Superior temporal gyrus (tissue), 1 donor: ENCODE measurements around the gene SUPT3H.

ENCODE experiments used
- DNase-seq: peaks from one replicate; pipeline ENCODE4 v3.0.0-alpha.2; 2016; ENCODE audit errors: extremely low spot score

The SUPT3H gene

DNA sequence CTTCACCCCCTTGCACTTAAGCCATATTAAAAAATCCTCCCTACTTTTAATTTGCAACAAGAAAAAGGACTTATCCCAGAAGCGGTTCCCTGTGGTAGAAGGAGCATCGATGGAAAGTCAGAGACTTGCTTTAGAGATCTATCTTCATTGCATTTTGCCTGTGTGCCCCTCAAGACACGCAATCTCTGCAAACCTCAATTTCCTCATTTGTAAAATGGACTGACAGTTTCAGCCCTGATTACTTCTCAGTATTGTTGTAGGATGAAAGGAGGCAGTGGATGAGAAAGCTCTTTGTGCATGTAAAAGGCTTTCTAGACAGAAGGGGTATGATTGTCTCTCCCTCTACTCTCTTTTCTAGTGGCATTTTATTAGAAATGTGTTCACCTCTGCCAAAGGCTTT, 580.0 kb downstream of the SUPT3H start:
- DNase-seq = no peak

DNA sequence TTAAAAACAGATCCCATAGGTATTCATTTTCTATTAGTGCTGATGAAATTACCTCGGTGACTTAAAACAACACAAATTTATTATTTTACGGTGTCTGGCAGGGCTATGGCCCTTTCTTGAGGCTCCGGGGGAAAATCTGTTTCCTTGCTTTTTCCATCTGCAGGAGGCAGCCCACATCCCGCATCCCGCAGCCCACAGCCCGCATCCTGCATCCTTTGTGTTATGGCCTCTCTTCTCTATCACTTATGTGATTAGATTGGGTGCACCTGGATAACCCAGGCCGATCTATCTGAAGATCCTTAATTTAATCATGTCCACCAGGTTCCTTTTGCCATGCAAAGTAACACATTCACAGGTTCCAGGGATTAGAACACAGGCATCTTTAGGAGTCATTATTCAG, 582.4 kb downstream of the SUPT3H start:
- DNase-seq = no peak

DNA sequence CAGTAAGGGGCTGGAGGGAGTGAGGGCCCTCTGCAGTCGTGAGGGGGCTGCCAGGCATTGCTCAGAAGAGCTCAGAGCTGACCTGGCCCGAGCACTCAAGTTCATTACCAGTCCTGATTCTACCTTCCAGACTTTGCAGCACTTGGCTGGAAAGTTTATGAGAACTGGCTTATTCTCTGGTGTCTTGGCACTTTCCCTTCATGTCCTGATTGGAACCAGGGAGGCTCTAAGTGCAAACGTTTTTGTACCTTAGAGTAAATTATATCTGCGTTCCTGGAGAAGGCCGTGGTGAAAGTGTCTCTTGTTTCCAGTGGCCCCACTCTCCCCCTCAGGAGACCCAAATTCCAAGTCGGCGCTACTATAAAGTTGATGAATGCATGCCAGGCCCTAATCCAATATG, 587.9 kb downstream of the SUPT3H start:
- DNase-seq = no peak

DNA sequence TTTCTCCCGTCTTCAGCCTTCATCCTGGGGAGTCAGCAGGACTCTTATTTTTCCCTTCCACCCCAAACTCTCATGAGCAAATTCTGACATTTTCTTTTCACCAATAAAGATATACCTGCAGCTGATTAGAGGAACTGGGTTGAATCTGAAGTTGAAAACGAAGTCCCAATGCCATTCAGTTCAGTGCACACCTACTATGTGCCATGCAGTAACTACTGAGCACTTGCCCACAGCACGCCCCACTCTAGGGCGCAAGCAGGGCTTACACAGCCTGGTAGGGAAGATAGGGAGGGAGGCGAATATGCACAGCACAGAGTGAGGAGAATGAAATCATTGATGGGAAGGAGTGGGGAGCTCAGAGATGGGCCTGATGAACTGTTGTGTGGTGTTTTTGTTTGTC, 588.7 kb downstream of the SUPT3H start:
- no peak for DNase-seq

DNA sequence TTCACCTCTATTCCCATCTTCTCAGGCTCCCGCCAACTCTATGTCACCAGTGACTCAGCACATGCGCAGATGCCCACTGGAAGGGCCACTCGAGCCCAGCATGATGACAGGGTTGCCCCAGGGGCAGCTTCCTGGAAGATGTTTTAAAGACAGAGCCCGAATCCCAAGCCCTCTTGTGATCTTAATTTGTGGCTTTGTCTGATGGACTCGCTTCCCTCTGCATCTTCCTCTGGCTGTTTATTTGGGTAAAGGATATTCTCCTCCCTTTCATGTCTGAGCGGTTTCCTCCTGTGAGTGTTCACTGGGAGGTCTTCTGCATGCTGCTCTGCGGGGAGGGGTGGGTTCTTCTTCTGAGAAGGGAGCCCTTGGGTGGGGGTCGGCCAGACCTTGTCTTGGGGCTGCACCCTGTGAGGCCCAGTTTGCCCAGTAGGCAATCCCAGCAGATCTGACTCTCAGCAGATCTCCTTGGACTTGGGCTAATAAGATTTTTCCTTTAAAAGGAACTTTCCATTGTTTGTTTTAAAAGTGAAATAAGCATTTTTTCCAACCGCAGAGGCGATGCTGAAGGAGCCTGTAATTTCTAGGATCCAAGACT, 589.2 kb downstream of the SUPT3H start:
- DNase-seq = no peak

DNA sequence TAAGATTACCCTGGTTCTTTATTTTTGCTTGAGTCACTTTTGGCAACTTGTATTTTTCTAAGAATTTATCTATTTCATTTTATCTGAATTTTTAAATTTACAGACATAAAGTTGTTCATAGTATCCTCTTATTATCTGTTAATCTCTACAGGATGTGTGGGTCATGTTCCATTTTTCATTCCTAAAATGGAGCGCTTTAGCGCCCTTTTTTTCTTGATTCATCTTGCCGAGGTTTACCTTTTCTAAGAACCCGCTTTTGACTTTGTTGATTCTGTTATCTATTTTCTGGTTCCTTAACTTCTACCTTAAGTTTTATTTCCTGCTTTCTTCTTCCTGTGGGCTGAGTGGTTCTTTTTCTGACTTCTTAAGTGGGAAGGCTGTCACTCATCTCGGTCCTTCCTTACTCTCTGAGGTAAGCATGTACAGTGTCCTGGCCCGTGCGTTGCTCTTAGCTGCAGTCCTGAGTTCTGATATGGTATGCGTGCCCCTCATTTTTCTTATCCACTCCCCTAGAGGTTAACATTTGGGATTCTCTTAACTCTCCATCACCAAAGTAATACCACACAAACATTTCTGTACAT, 590.4 kb downstream of the SUPT3H start:
- DNase-seq = no peak

- DNase-seq = no peak
Measured at GRCh38 chr6:44785130-44785529, 592.6 kb downstream of the SUPT3H start.

DNA sequence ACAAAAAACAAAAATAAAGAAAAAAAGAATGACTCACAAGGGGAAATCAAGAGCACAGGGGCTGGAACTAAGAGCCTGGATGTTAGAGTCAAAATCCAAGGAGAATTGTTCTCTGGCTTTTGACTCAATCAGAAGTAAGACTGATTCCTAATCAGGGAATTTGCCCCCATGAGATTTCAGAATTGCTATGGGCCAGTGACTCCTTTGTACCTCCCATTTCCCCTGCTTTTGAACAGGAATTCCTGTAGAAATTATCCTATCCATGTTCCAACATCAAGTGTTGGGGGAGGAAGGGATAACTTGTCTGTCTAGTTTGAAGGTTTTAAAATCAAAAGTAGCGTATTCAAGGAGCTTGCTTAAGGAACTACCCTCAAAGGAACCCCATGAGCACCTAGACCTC, 593.5 kb downstream of the SUPT3H start:
- DNase-seq = no peak

GRCh38 chr6:44782892-44783291, 594.8 kb downstream of the SUPT3H start:
- DNase-seq = no peak

GRCh38 chr6:44781912-44782597, 595.7 kb downstream of the SUPT3H start:
- no peak for DNase-seq

DNA sequence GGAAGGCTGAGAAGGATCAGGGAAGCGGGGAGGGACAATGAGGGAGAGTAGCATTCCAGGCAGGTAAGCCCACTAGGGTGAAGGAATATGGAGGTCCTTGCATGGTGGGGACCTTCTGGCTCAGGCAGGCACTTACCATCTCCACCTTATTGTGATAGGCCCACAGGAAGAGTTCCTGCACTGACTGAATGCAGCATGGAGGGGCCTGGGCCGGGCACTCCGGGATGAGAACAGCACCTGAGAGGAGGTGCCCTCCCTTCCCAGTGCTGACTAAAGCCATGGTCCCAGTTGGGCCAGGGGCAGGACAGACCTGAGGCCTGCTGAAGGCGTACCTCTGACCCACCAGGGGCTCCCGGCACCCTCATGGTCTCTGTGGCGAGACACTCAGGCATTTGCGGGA, 597.6 kb downstream of the SUPT3H start:
- no peak for DNase-seq

DNA sequence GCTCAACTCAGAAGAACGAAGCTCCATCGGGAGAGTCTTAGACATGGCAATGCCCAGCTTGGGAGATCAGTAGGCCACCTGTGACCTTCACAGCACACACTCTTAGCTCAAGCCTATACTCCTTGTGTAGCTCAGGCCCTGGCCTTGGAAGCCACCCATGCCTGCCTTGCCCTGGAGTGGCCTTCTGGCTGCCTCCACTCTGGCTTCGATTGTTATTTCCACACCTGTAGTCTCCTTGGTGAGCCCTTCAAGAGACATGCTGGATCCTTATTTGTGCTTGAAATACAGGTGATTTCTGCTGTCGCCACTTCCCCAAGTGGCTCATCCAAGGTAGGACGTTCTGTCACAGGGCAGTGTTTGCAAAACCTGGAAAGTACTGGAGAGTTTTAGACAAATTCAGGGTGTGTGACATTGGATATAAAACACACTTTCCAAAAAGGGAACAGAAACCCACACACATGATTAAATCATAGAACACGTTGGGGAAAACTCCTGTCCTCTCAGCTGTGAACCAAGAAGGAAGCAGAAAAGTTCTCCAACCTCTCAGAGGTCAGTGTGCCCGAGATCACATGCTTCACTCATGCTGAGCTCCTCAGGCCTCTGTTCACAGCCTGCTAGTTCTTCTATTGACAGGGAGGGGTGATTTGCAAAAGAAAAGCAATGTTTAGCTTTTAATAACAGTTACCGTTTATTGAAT, 598.5 kb downstream of the SUPT3H start:
- no peak for DNase-seq
